Measurements from ENCODE around the gene ZNF511. TPM values are rescaled to one million over a fixed set of nuclear protein-coding genes. Genes with fewer than 3 reads are reported as not detected.

The ZNF511 gene
- total RNA-seq, 1 donor from 2014 or later = 51.9 TPM

GRCh38 chr10:133313192-133313591 lies 4.5 kb downstream of the ZNF511 start:
- DNase-seq (ENCODE audit: extremely low spot score, unreplicated experiment) = no peak
- Mint-ChIP-seq H3K4me3 (no peak overlapping the region), H3K9me3 (no peaks in the 10 kb centered on the region), H3K36me3 (peaks cover under 1% of the 10 kb centered on the region), H3K27ac (no peak overlapping the region), H3K4me1 (ENCODE audit: unreplicated experiment) (no peaks in the 10 kb centered on the region), H3K27me3 (peaks cover 1% of the 10 kb centered on the region)
- TF ChIP-seq CTCF (conservative IDR thresholded peaks at IDR 0.05) = no peak

GRCh38 chr10:133314911-133315310 lies 6.2 kb downstream of the ZNF511 start:
- H3K9me3 Mint-ChIP-seq = no peaks in the 10 kb centered on the region

GRCh38 chr10:133315847-133316246 lies 7.1 kb downstream of the ZNF511 start:
- TF ChIP-seq CTCF (conservative IDR thresholded peaks at IDR 0.05) = no peak
- Mint-ChIP-seq H3K27ac (no peak overlapping the region), H3K4me1 (ENCODE audit: unreplicated experiment) (peaks cover 5% of the 10 kb centered on the region), H3K27me3 (peaks cover 14% of the 10 kb centered on the region), H3K36me3 (no peaks in the 10 kb centered on the region), H3K9me3 (no peaks in the 10 kb centered on the region), H3K4me3 (no peak overlapping the region)
- DNase-seq (ENCODE audit: extremely low spot score, unreplicated experiment) = no peak

More at GRCh38 chr10:133314911-133315310, 6.2 kb downstream of the ZNF511 start:
- no peak for DNase-seq (ENCODE audit: extremely low spot score, unreplicated experiment)
- no peak for TF ChIP-seq CTCF (conservative IDR thresholded peaks at IDR 0.05)
- H3K27me3 Mint-ChIP-seq = peaks cover 8% of the 10 kb centered on the region
- H3K27ac Mint-ChIP-seq = no peak overlapping the region
- H3K36me3 Mint-ChIP-seq = no peaks in the 10 kb centered on the region
- no peak overlapping the region for H3K4me3 Mint-ChIP-seq
- H3K4me1 Mint-ChIP-seq (ENCODE audit: unreplicated experiment) = peaks cover 5% of the 10 kb centered on the region

GRCh38 chr10:133316266-133316665 lies 7.6 kb downstream of the ZNF511 start:
- no peaks in the 10 kb centered on the region for H3K36me3 Mint-ChIP-seq
- no peaks in the 10 kb centered on the region for H3K9me3 Mint-ChIP-seq
- no peak overlapping the region for H3K27ac Mint-ChIP-seq
- H3K4me3 Mint-ChIP-seq = no peak overlapping the region
- peaks cover 5% of the 10 kb centered on the region for H3K4me1 Mint-ChIP-seq (ENCODE audit: unreplicated experiment)
- peaks cover 14% of the 10 kb centered on the region for H3K27me3 Mint-ChIP-seq
- DNase-seq (ENCODE audit: extremely low spot score, unreplicated experiment) = no peak
- no peak for TF ChIP-seq CTCF (conservative IDR thresholded peaks at IDR 0.05)

GRCh38 chr10:133316732-133317131 lies 8.0 kb downstream of the ZNF511 start:
- no peak overlapping the region for H3K4me3 Mint-ChIP-seq
- peaks cover 5% of the 10 kb centered on the region for H3K4me1 Mint-ChIP-seq (ENCODE audit: unreplicated experiment)
- no peak overlapping the region for H3K27ac Mint-ChIP-seq
- no peaks in the 10 kb centered on the region for H3K9me3 Mint-ChIP-seq
- TF ChIP-seq CTCF (conservative IDR thresholded peaks at IDR 0.05) = no peak
- peaks cover 14% of the 10 kb centered on the region for H3K27me3 Mint-ChIP-seq
- no peaks in the 10 kb centered on the region for H3K36me3 Mint-ChIP-seq
- DNase-seq (ENCODE audit: extremely low spot score, unreplicated experiment) = no peak

All from type B pancreatic cell (in vitro differentiated cells).